ENCODE measurements around the gene TSPEAR.

TSPEAR gene

GRCh38 chr21:44756423-44757185 lies 45.2 kb upstream of the TSPEAR start:
- no peak for DNase-seq (ENCODE audit: extremely low read depth, low read depth)
- TF ChIP-seq, protein P1, sequence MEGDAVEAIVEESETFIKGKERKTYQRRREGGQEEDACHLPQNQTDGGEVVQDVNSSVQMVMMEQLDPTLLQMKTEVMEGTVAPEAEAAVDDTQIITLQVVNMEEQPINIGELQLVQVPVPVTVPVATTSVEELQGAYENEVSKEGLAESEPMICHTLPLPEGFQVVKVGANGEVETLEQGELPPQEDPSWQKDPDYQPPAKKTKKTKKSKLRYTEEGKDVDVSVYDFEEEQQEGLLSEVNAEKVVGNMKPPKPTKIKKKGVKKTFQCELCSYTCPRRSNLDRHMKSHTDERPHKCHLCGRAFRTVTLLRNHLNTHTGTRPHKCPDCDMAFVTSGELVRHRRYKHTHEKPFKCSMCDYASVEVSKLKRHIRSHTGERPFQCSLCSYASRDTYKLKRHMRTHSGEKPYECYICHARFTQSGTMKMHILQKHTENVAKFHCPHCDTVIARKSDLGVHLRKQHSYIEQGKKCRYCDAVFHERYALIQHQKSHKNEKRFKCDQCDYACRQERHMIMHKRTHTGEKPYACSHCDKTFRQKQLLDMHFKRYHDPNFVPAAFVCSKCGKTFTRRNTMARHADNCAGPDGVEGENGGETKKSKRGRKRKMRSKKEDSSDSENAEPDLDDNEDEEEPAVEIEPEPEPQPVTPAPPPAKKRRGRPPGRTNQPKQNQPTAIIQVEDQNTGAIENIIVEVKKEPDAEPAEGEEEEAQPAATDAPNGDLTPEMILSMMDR (IDR thresholded peaks at IDR 0.05; ENCODE audit: low read depth, low read length, missing control alignments) = no peak
- no peak overlapping the region for H3K4me3 ChIP-seq (replicated peaks; ENCODE audit: low read depth, low read length)

DNA sequence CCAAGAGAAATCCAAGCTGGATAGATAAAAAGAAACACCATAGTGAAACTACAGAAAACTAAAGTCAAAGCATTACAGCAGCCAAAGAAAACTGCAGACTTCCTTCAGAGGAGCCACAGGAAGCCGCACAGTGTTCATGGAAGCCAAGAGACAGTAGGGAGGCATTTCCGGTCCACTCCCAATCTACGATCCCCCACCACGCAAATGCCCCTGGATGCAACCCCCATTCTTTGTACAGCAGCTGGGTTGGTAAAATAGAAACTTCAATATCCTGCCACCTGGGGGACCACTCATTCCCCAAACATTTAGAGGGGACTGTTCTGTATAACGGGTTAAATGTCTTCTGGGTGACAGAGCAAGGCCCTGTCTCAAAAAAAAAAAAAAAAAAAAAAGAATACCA lies 43.9 kb upstream of the TSPEAR start:
- TF ChIP-seq, protein P1 (IDR thresholded peaks at IDR 0.05; ENCODE audit: low read depth, low read length, missing control alignments) = no peak
- no peak for DNase-seq (ENCODE audit: extremely low read depth, low read depth)
- no peak overlapping the region for H3K4me3 ChIP-seq (replicated peaks; ENCODE audit: low read depth, low read length)

DNA sequence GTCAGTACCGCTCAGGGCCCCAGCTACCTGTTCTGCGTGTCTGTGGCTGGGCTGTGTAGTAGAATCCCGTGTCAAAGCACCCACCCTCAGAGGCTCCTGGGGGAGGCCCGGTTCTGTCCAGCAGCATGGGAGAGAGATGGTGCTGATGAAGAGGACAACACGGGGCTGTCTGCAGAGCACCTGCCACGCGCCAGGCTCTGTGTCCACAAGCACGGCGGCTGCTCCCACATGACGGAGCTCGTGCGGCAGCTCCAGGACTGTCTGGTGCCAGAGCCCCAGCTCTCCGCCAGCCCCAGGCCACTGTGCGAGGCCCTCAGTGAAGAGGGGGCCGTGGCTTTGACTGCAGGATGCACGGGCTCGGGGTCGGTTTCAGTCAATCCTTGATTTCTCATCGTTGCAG lies 42.0 kb upstream of the TSPEAR start:
- DNase-seq (ENCODE audit: extremely low read depth, low read depth) = no peak
- H3K4me3 ChIP-seq (replicated peaks; ENCODE audit: low read depth, low read length) = no peak overlapping the region
- TF ChIP-seq, protein P1 (IDR thresholded peaks at IDR 0.05; ENCODE audit: low read depth, low read length, missing control alignments) = no peak

DNA sequence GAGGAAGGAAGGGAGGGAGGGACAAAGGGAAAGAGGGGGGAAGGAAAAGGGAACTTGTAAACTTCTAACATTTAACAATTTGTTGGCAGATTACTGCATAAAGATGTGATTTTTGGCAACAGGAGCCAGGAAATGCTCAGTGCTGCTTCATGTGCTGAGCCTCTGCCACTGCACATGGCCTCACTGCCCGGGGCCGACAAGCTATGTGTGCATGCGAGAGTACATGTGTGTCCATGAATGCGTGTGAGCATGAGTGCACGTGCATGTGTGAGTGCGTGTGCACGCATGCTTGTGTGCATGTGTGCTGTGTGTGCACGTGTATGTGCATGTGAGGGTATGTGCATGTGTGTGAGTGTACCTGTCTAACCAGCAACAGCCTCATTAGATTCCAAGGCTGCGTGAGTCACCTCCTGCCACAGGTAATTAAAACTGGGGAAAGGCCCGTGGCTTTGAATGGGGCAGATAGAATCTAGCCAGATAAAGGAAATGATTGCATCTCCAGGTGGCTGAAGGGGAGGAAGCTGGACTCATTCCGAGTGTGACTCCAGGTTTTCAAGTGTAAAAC lies 41.4 kb upstream of the TSPEAR start:
- TF ChIP-seq, protein P1 (IDR thresholded peaks at IDR 0.05; ENCODE audit: low read depth, low read length, missing control alignments) = no peak
- DNase-seq (ENCODE audit: extremely low read depth, low read depth) = no peak

DNA sequence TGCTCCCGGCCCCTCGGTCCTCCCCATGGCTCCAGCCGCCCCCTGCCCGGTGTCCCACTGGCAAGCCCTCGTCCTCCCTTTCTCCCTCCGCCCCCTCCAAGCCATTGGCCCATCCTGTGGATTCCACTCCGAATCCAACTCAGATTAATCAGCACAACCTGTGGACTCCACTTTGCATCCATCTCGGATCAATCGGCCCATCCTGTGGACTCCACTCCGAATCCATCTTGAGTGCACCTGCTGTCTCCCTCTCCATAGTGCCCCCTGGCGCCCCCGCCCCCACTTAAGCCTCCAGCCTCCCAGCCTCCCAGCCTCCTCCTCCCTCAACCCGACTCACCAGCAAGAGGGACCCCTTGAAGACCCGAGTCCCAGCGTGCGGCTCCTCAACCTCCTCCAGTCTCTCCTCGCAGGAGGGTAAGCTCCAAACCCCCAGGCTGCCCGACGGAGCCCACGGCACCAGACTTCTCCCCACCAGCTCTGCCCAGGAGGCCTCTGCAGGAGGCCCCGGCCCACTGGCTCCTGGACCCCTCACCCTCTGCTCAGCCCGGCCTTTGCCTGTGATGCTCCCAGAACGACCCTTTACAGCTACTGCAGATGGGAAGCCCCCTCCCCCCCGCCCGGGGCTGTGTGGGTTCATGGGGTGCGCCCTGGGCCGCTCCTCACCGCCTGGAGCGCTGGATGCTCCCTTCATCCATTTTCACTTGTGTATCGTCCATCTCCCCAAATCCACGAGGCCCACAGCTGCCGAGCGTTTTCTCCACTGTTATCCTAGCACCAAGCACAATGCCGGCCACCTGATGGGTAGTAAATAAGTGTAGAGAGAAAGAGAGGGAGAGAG lies 40.6 kb upstream of the TSPEAR start:
- TF ChIP-seq, protein P1 (IDR thresholded peaks at IDR 0.05; ENCODE audit: low read depth, low read length, missing control alignments) = no peak
- DNase-seq (ENCODE audit: extremely low read depth, low read depth) = no peak
- no peak overlapping the region for H3K4me3 ChIP-seq (replicated peaks; ENCODE audit: low read depth, low read length)

More for the DNA sequence above, 41.4 kb upstream of the TSPEAR start:
- H3K4me3 ChIP-seq (replicated peaks; ENCODE audit: low read depth, low read length) = no peak overlapping the region

DNA sequence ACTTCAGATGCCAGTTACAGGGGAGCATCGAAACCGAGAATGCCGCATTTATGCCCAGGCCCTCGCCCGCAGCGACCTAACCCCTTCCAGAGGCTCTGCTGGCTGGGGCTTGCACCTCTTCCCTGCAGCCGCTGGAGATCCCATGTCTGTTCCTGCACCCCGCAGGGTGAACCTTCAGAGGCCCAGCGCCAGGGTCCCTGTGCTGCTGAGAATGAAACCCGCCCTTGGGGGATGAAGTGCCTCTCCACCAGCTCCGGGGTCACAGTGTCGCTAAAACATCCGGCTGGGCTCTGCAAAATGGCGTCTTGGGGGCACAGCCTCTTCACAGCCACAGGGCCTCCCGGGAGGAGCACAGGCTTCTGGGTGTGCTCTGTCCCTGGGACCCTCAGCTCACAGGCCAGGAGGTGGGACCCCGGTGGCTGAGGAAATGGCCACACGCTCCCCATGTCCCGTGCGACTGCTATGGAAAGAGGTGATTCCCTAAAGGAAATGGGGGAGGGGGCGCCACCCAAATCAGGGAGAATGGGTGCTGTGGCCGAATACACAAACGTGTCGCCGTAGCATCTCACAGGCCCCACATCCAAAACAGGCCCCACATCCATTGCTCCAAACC lies 39.9 kb upstream of the TSPEAR start:
- TF ChIP-seq, protein P1 (IDR thresholded peaks at IDR 0.05; ENCODE audit: low read depth, low read length, missing control alignments) = no peak
- no peak for DNase-seq (ENCODE audit: extremely low read depth, low read depth)

More for the DNA sequence above, 39.9 kb upstream of the TSPEAR start:
- H3K4me3 ChIP-seq (replicated peaks; ENCODE audit: low read depth, low read length) = no peak overlapping the region
